HUDEP-2 (cell line): Measurements from ENCODE around the gene PSMF1.
"Not testable (repeated sequence)": the region's sequence is repeated elsewhere in the genome, so short reads cannot be mapped to it uniquely, and the experiment has no call there.

Experiments used
- DNase-seq, 76 experiments: peaks; one replicate each; lab custom pipeline; 2025; ENCODE audit not compliant: unreplicated experiment in 76 of 76; lab: John Stamatoyannopoulos, UW

The PSMF1 gene

DNA sequence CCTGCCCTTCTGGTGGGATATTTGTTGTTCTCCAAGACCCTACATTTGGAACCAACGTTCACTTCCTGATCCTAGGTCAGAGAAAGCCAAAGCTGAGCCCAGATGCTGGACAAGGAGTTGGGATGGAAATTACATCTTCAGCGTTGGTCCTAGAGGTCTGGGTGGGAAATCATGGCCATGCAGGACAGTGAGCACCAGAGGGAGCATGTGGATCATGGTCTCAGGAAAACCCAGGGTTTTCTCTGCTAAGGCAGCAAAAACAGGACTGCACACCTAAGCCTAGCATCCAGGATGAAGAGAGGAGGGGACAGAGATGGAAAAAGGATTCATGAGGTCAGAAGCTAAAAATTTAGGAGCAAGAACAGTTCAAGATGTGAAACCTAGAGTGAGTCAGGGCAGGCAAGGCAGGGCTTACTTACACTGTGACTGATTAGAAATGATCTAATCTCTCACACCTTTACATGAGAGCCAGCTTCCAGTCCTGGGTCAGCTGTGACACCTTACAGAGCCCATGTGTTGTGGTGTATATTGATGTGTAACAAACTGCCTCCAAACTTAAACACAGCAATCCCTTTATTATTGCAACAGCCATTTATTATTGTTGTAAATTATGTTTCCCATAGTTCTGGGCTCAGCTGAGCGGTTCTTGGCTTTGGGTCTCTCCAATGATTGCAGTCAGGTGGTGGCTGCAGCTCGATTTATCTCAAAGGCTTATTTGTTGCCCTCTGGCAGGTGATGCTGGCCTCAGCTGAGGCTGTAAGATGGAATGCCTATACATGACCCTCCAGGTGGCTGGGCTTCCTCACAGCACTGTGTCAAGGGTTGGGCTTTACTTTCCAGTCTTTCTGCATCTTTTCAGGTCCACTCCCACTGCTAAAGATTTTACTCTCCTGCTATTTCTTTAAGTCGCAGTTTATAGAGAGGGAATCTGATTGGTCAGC, 91.3 kb downstream of the PSMF1 start:
- DNase-seq: no peak

DNA sequence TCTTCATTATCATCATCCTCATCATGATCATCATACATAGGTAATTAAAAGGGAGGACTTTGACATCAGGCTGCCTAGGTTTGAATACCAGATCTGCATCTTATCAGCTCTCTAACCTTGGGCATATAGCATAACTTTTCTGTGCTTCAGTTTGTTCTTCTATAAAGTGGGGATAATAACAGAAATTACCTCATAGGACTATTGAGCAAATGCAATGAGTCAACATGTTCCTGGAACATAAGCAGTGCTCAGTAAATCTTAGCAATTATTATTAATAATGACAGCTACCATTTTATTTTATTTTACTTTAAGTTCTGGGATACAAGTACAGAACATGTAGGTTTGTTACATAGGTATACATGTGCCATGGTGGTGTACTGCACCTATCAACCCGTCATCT, 92.1 kb downstream of the PSMF1 start:
- no peak for DNase-seq

DNA sequence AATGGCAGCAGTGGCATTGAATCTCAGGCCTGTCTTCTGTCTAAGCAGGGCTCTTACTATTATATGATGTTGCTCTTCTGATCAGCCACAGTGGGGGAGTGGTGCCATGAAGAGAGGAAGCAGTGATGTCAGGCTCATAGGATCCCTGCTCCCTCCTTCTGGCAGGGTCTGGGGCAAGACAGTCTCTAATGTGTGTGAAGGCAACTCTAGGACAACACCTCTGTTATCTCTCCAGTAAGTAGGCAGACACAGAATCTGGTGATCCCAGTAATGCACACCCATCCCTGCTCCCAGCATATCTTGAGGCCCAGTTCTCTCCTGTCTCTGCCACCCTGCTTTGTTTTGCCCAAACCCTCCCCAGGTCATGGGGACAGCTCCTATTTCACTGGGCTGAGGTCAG, 93.6 kb downstream of the PSMF1 start:
- DNase-seq: peak in 59 of 76 experiments; percentile 12 to 77 (median 45)

DNA sequence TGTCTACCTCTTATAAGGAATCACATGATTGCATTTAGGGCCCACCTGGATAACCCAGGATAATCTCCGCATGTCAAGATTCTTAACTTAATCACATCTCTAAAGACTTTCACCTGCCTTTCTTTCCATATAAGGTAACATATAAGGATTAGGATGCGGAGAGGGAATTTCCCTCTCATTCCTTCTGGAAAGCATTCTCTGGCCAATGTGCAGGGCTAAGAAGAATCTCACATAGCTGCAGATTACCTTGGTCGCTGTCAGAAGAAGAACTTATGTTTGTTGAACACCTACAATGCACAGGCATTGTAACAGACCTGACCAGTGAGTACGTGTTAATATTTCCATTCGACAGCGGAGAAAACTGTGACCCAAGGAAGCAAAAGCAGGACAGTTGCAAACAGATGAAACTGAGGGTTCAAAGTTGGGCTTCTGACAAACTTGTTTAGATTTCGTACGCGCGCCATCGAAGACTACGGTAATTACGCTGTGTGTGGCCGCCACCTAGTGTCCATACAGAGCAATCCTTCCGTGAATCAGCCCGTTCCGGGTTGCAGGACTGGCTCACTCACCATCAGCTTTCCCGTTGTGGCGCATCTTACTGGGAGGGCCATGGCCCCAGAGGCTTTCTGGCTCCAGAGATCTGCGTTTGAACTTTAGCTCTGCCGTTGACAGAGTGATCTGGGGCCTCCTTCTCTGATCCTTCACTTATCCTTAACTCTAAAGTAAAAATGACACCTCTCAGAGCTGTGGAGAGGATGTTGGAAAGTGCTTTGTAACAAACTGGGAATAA, 94.4 kb downstream of the PSMF1 start:
- DNase-seq: peak in 62 of 76 experiments; percentile 11 to 80 (median 54)

DNA sequence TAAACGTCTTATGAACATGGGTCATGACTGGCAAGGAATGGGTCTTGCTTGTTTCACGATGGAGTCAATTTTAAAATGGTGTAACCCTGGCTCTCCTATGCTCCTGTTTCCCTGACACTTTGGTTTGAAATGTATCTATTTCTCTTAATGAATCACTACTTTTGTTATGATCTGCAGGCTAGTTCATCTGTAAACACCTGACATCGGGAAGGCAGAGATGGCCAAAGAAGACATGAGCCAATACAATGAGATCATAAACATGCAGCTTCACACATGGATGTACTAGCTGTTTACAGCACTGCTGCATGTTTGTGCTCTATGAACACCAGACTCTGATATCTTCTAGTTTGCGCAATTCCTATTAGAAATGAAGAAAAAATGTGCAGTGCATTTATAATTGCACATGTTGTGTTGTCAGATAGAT, 96.4 kb downstream of the PSMF1 start:
- DNase-seq: peak in 1 of 76 experiments; percentile 21

DNA sequence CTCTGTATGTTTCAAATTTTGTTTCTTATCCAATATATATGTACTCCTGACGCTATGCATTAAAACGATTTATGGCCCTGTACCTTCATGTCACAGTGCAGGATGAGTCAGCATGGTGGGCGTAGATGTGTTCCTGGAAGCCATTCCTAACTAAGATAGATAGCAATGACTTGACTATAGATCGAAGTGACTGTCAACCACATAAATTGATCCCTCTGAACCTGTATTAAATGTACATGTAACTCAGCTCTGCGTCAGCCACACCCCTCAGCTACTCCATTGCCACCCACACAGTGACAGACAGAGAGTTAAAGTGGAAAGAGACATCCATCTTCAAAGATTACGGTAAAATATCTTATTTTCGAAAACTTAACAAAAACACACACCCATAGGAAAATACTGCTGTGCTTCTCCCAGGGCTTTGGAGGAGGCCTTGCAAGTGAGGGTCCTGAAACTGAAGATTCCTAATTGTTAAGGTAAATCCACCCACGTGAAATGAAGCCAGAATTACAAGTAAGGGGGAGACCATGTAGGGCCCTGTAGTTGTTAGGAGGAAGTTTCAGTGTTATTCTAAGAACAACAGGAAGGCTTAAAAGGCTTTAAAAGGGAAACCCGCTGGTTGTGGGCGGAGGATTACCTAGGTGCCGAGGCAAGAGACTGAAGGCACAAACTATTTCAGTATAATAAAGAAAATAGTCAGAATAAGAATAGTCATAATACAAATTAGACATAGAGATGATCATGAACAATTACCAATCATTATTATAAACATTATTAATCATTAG, 97.2 kb downstream of the PSMF1 start:
- peak in 11 of 76 experiments; percentile 5 to 36 (median 22) for DNase-seq

DNA sequence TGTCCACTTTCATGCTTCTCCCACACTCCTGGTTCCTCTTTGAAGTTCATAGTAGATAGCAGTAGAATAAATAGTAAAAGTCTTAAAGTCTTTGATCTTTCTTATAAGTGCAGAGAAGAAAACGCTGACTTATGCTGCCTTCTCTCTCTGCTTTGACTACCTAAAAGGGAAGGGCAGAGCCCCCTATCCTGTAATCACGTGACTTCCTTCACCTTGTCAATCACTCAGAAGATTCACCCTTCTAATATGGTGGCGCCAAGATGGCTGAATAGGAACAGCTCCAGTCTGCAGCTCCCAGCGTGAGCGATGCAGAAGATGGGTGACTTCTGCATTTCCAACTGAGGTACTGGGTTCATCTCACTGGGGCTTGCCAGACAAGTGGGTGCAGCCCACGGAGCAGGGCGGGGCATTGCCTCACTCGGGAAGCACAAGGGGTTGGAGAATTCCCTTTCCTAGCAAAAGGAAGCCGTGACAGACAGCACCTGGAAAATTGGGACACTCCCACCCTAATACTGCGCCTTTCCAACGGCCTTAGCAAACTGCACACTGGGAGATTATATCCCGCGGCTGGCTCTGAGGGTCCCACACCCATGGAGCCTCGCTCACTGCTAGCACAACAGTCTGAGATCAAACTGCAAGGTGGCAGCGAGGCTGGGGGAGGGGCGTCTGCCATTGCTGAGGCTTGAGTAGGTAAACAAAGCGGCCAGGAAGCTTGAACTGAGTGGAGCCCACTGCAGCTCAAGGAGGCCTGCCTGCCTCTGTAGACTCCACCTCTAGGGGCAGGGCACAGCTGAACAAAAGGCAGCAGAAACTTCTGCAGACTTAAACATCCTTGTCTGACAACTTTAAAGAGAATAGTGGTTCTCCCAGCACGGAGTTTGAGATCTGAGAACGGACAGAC, 98.4 kb downstream of the PSMF1 start:
- not testable (repeated sequence) for DNase-seq
